Keratinocyte (primary cell): ENCODE measurements around the gene APEX1. TPM values are rescaled to one million over a fixed set of nuclear protein-coding genes. Genes with fewer than 3 reads are reported as not detected.

ENCODE experiments used
- DNase-seq: peaks from one replicate; pipeline ENCODE4 v3.0.0-alpha.2; 2011; ENCODE audit warnings: low read depth, missing footprints, low spot score
- FAIRE-seq: peaks from 2 replicates; lab custom pipeline; 2011; peaks lifted over from hg19 to GRCh38; lab: Jason Lieb, UNC
- H2AFZ ChIP-seq: 2 replicates; pipeline ENCODE4 v1.6.0; 2012; ENCODE audit warnings: low read length, control low read depth, inconsistent platforms; ENCODE audit not compliant: control insufficient read depth
- H3K27ac ChIP-seq: 2 replicates; pipeline ENCODE4 v1.5.1; 2011; ENCODE audit warnings: low read length; ENCODE audit not compliant: control insufficient read depth, insufficient read depth
- H3K27me3 ChIP-seq: 3 replicates; pipeline ENCODE4 v1.6.0; 2011; ENCODE audit warnings: low read length; ENCODE audit not compliant: control insufficient read depth, insufficient read depth; ENCODE audit errors: extremely low read depth
- H3K36me3 ChIP-seq, 2 experiments: 2 replicates in 1 of 2; 3 replicates in 1 of 2; pipeline ENCODE4 v1.5.1; 2011; ENCODE audit warnings: low read length in 2 of 2, mild to moderate bottlenecking in 1 of 2; ENCODE audit not compliant: control insufficient read depth in 2 of 2, insufficient read depth in 2 of 2; ENCODE audit errors: extremely low read depth in 1 of 2
- H3K4me1 ChIP-seq: 3 replicates; pipeline ENCODE4 v1.5.1; 2011; ENCODE audit warnings: low read length; ENCODE audit not compliant: control insufficient read depth, insufficient read depth; ENCODE audit errors: extremely low read depth
- H3K4me2 ChIP-seq: 3 replicates; pipeline ENCODE4 v1.6.0; 2011; ENCODE audit warnings: low read depth, low read length; ENCODE audit not compliant: control insufficient read depth, insufficient read depth; ENCODE audit errors: extremely low read depth
- H3K4me3 ChIP-seq, 3 experiments: fragments of 200-600 bp in 1 of 3; sonication (generic) in 1 of 3; 2 replicates in 2 of 3; 3 replicates in 1 of 3; pipeline ENCODE4 v1.5.1; 2011 to 2016; ENCODE audit warnings: low read length in 3 of 3, mild to moderate bottlenecking in 3 of 3, control low read depth in 2 of 3, inconsistent platforms in 1 of 3, low read depth in 1 of 3, mixed read lengths in 1 of 3, mixed run types in 1 of 3, moderate library complexity in 1 of 3; ENCODE audit not compliant: control insufficient read depth in 2 of 3, insufficient read depth in 2 of 3; ENCODE audit errors: extremely low read depth in 1 of 3
- H3K79me2 ChIP-seq: 2 replicates; pipeline ENCODE4 v1.6.0; 2012; ENCODE audit warnings: low read length; ENCODE audit not compliant: control insufficient read depth, insufficient read depth
- H3K9ac ChIP-seq: 3 replicates; pipeline ENCODE4 v1.6.0; 2011; ENCODE audit warnings: low read length; ENCODE audit not compliant: control insufficient read depth, insufficient read depth; ENCODE audit errors: extremely low read depth
- H3K9me1 ChIP-seq: 3 replicates; pipeline ENCODE4 v1.6.0; 2011; ENCODE audit warnings: low read length; ENCODE audit not compliant: control insufficient read depth, insufficient read depth; ENCODE audit errors: extremely low read depth
- H3K9me3 ChIP-seq: 2 replicates; pipeline ENCODE4 v1.5.1; 2012; ENCODE audit warnings: low read depth, low read length; ENCODE audit not compliant: control insufficient read depth
- H4K20me1 ChIP-seq: 3 replicates; pipeline ENCODE4 v1.6.0; 2011; ENCODE audit warnings: low read length; ENCODE audit not compliant: control insufficient read depth, insufficient read depth; ENCODE audit errors: extremely low read depth
- EZH2 ChIP-seq: IDR thresholded peaks from one replicate; pipeline ENCODE4 v1.6.1; 2012; ENCODE audit warnings: inconsistent platforms, mild to moderate bottlenecking, low read length, moderate library complexity
- dilution Hi-C: fragments of 300-500 bp; cut with MboI; formaldehyde crosslinking; loops from one replicate; pipeline ENCODE4 v1.7.0; 2020; ENCODE audit warnings: low sequenced_read_pairs; ENCODE audit not compliant: extremely low pct_ligation_motif_present
- polyA plus RNA-seq, 5 experiments: library from polyadenylated mRNA; depleted of rRNA in 3 of 5; stranded (reverse) in 3 of 5; stranded (forward) in 1 of 5; unstranded in 1 of 5; fragments of >200 nt; gene quantifications; 1 replicate in 1 of 5; 2 replicates in 3 of 5; 3 replicates in 1 of 5; pipeline versions ENCODE4 v1.2.1 to v1.2.3, GENCODE V29; 2011 to 2012; ENCODE audit warnings: missing spikeins in 2 of 5, low read depth in 1 of 5, low replicate concordance in 1 of 5
- TF ChIP-seq, protein P1 (sequence below), 3 experiments: IDR thresholded peaks in 1 of 3; conservative IDR thresholded peaks in 1 of 3; optimal IDR thresholded peaks in 1 of 3; 2 replicates in 2 of 3; 3 replicates in 1 of 3; pipeline versions ENCODE3 to v1.5.1; 2011; ENCODE audit warnings: low read length in 3 of 3, mild to moderate bottlenecking in 3 of 3, moderate library complexity in 2 of 3, control low read depth in 1 of 3, inconsistent platforms in 1 of 3; ENCODE audit not compliant: insufficient read depth in 2 of 3; ENCODE audit errors: extremely low read depth in 1 of 3

The APEX1 gene
- polyA plus RNA-seq, 1 donor (not counting 4 experiments of a cell fraction or from before 2014, with no cell fraction given) = 234 TPM

DNA sequence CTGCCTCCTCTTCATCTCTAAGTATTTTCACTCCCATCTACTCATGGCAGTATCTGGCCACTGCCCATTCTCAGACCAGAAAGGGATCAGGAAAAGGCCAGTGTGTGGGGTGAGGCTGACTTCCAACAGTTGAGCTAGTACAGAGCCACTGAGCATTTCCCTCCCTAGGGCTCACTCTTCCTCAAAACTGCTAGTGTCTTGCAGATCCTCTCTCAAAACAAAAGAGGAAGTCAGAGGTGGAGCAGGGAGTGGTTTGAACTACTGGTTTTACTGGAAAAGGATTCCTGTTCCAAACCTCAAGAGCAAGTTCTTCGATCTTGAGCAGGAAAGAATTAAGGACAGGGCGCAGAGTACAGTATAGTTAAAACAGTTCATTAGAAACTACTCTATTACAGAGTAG, 38.6 kb downstream of the APEX1 start:
- H2AFZ ChIP-seq = no peak overlapping the region
- no peaks in the 10 kb centered on the region for H3K36me3 ChIP-seq
- H3K9me3 ChIP-seq = no peaks in the 10 kb centered on the region
- no peak overlapping the region for H3K4me2 ChIP-seq
- dilution Hi-C loops = no loop called here
- no peak overlapping the region for H3K27ac ChIP-seq
- H4K20me1 ChIP-seq = no peaks in the 10 kb centered on the region
- no peak for TF ChIP-seq EZH2
- TF ChIP-seq, protein P1, sequence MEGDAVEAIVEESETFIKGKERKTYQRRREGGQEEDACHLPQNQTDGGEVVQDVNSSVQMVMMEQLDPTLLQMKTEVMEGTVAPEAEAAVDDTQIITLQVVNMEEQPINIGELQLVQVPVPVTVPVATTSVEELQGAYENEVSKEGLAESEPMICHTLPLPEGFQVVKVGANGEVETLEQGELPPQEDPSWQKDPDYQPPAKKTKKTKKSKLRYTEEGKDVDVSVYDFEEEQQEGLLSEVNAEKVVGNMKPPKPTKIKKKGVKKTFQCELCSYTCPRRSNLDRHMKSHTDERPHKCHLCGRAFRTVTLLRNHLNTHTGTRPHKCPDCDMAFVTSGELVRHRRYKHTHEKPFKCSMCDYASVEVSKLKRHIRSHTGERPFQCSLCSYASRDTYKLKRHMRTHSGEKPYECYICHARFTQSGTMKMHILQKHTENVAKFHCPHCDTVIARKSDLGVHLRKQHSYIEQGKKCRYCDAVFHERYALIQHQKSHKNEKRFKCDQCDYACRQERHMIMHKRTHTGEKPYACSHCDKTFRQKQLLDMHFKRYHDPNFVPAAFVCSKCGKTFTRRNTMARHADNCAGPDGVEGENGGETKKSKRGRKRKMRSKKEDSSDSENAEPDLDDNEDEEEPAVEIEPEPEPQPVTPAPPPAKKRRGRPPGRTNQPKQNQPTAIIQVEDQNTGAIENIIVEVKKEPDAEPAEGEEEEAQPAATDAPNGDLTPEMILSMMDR (optimal IDR thresholded peaks at IDR 0.05 in 1 of 3, IDR thresholded peaks at IDR 0.05 in 1 of 3, conservative IDR thresholded peaks at IDR 0.05 in 1 of 3; ENCODE audit: extremely low read depth in 1 of 3, insufficient read depth in 2 of 3, low read length in 3 of 3) = no peak
- H3K4me1 ChIP-seq = peaks cover 25% of the 10 kb centered on the region
- no peaks in the 10 kb centered on the region for H3K27me3 ChIP-seq
- H3K79me2 ChIP-seq = no peaks in the 10 kb centered on the region
- H3K9ac ChIP-seq = no peak overlapping the region
- H3K9me1 ChIP-seq = no peaks in the 10 kb centered on the region
- FAIRE-seq (no peak), DNase-seq (no peak)
- no peak overlapping the region for H3K4me3 ChIP-seq

DNA sequence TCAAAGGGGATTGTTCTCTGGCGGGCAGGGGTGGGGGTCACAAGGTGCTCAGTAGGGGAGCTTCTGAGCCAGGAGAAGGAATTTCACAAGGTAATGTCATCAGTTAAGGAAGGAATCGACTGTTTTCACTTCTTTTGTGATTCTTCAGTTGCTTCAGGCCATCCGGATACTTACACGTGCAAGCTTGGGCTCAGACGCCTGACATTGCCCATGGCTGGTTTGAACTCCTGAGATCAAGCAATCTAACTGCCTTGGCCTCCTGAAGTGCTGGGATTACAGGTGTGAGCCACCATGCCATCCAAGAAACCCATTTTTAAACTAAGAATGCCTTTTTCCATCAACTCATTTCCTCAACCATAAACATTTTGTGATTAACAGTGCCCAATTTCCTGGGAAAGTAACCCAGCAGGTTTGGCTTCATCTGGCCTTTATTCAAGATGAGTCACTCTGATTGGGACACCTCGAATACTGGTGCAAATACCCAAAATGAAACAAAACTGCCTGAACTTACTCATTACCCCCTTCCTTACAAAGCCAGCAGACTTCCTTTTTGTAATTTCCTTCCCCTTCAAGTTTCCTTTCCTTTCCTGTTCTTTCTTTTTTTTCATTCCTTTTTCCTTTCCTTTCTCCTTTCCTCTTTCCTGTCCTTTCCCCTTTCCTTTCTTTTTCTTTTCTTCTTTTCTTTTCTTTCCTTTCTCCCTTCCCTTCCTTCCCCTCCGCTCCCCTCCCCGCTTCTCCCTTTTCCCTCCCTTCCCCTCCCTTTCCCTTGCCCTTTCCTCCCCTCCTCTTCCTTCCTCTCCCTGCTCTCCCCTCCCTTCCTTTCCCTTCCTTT, 40.1 kb downstream of the APEX1 start:
- TF ChIP-seq, protein P1 (optimal IDR thresholded peaks at IDR 0.05 in 1 of 3, IDR thresholded peaks at IDR 0.05 in 1 of 3, conservative IDR thresholded peaks at IDR 0.05 in 1 of 3; ENCODE audit: extremely low read depth in 1 of 3, insufficient read depth in 2 of 3, low read length in 3 of 3) = no peak
- no peak for TF ChIP-seq EZH2
- Histone ChIP-seq H3K4me3 (no peak overlapping the region), H3K9ac (no peak overlapping the region), H3K4me2 (peak overlapping the region; percentile 35), H3K27me3 (no peaks in the 10 kb centered on the region), H3K9me1 (no peaks in the 10 kb centered on the region), H3K36me3 (no peaks in the 10 kb centered on the region), H3K27ac (no peak overlapping the region), H2AFZ (no peak overlapping the region), H3K79me2 (no peaks in the 10 kb centered on the region), H3K9me3 (no peaks in the 10 kb centered on the region), H4K20me1 (no peaks in the 10 kb centered on the region), H3K4me1 (peaks cover 18% of the 10 kb centered on the region)
- FAIRE-seq (peak; percentile 44), DNase-seq (no peak)
- dilution Hi-C loops = no loop called here
